Natural killer cell (primary cell): ENCODE measurements around the gene PRKAB2. TPM values are rescaled to one million over a fixed set of nuclear protein-coding genes. Genes with fewer than 3 reads are reported as not detected.
"Not testable (repeated sequence)": the region's sequence is repeated elsewhere in the genome, so short reads cannot be mapped to it uniquely, and the experiment has no call there.

Source experiments
- ATAC-seq, 3 donors: fragments of 150-1000 bp in 2 of 3; fragments of 200-7000 bp in 1 of 3; cut with Tn5 transposase; 1 replicate in 1 of 3; 2 replicates in 2 of 3; pipeline ENCODE4 v1.10.0; 2021; ENCODE audit warnings: mild to moderate bottlenecking in 2 of 3, moderate library complexity in 2 of 3
- DNase-seq, 2 donors: peaks; one replicate each; pipeline versions ENCODE4 v3.0.0 to v3.0.0-alpha.2; 2013 to 2021; ENCODE audit warnings: mixed read lengths in 1 of 2
- H3K27ac ChIP-seq: one replicate; pipeline ENCODE4 v1.5.1; 2013; ENCODE audit warnings: mild to moderate bottlenecking, low read length
- H3K27me3 ChIP-seq: one replicate; pipeline ENCODE4 v1.6.1; 2013; ENCODE audit warnings: low read length; ENCODE audit not compliant: control insufficient read depth, insufficient read depth
- H3K36me3 ChIP-seq: one replicate; pipeline ENCODE4 v1.6.1; 2013; ENCODE audit warnings: low read length; ENCODE audit not compliant: control insufficient read depth, insufficient read depth
- H3K4me1 ChIP-seq: one replicate; pipeline ENCODE4 v1.6.1; 2013; ENCODE audit warnings: low read length; ENCODE audit not compliant: control insufficient read depth, insufficient read depth
- H3K4me3 ChIP-seq: one replicate; pipeline ENCODE4 v1.5.1; 2013; ENCODE audit warnings: low read length
- H3K9me3 ChIP-seq: one replicate; pipeline ENCODE4 v1.6.1; 2013; ENCODE audit warnings: low read length; ENCODE audit not compliant: control insufficient read depth, insufficient read depth
- H3K27ac Mint-ChIP-seq, 2 donors: one replicate each; pipeline ENCODE4 v1.8.0; 2022; ENCODE audit warnings: mild to moderate bottlenecking in 2 of 2, mixed read lengths in 2 of 2, moderate library complexity in 1 of 2
- H3K27me3 Mint-ChIP-seq, 2 donors: one replicate each; pipeline ENCODE4 v1.8.0; 2022; ENCODE audit warnings: low read depth in 2 of 2, mixed read lengths in 2 of 2
- H3K36me3 Mint-ChIP-seq: one replicate; pipeline ENCODE4 v1.8.0; 2022; ENCODE audit warnings: mixed read lengths
- H3K4me1 Mint-ChIP-seq, 2 donors: one replicate each; pipeline ENCODE4 v1.8.0; 2022; ENCODE audit warnings: mixed read lengths in 2 of 2
- H3K4me3 Mint-ChIP-seq: one replicate; pipeline ENCODE4 v1.8.0; 2022; ENCODE audit warnings: mild to moderate bottlenecking, moderate library complexity, mixed read lengths
- H3K9me3 Mint-ChIP-seq, 2 donors: one replicate each; pipeline ENCODE4 v1.8.0; 2022; ENCODE audit warnings: mixed read lengths in 2 of 2
- WGBS: methylation state at CpG from one replicate; pipeline ENCODE4 v1.1.7; 2013; ENCODE audit warnings: missing lambda C conversion rate; ENCODE audit not compliant: insufficient coverage; 5-methylcytosine and 5-hydroxymethylcytosine counted together
- intact Hi-C: fragments of 100-400 bp; cut with micrococcal nuclease; formaldehyde crosslinking; loops from one replicate; pipeline ENCODE4 v1.14.2; 2022
- total RNA-seq, 4 donors: library from RNA; stranded (reverse); fragments of 120-200 nt in 1 of 4; gene quantifications; one replicate each; pipeline versions ENCODE4 v1.2.3 to v1.2.4, GENCODE V29; 2013 to 2022
- TF ChIP-seq, protein P1 (sequence below): fragments of 200-600 bp; IDR thresholded peaks from one replicate; pipeline ENCODE4 v1.8.0; 2022; ENCODE audit warnings: antibody characterized with exemption

The PRKAB2 gene
- total RNA-seq, 3 donors from 2014 or later (not counting 1 experiment from before 2014, with no cell fraction given): 15.1 to 19.1 (median 16.0) TPM

DNA sequence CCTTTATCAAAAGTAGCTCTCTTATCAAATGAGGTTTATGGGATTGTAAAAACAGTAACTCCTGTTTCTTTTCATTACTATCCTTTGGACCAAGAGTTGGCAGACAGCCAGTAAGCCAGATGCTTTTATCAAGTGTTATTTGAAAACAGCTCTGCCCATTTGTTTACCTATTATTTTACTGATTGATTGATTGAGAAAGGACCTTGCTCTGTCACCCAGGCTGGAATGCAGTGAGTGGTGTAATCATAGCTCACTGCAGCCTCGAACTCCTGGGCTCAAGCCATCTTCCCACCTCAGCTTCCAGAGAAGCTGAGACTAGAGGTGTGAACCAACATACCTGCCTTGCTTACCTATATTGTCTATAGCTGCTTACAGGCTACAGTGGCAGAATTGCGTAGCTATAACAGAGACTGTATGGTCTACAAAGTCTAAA lies 3.6 kb downstream of the PRKAB2 start:
- DNase-seq (no peak), ATAC-seq (no peak)
- H3K9me3 Mint-ChIP-seq: no peaks in the 10 kb centered on the region
- intact Hi-C loops: no loop called here
- no peak overlapping the region for H3K27ac ChIP-seq
- no peak overlapping the region for H3K27ac Mint-ChIP-seq
- H3K9me3 ChIP-seq: no peaks in the 10 kb centered on the region
- H3K4me3 Mint-ChIP-seq: no peak overlapping the region
- H3K4me3 ChIP-seq: no peak overlapping the region
- no peaks in the 10 kb centered on the region for H3K27me3 Mint-ChIP-seq
- H3K27me3 ChIP-seq: no peaks in the 10 kb centered on the region
- H3K4me1 Mint-ChIP-seq: peaks cover 23 to 38% of the 10 kb centered on the region in 2 donors
- 100% methylated on average over 2 of the region's 2 CpGs for WGBS
- no peaks in the 10 kb centered on the region for H3K36me3 Mint-ChIP-seq
- TF ChIP-seq, protein P1, sequence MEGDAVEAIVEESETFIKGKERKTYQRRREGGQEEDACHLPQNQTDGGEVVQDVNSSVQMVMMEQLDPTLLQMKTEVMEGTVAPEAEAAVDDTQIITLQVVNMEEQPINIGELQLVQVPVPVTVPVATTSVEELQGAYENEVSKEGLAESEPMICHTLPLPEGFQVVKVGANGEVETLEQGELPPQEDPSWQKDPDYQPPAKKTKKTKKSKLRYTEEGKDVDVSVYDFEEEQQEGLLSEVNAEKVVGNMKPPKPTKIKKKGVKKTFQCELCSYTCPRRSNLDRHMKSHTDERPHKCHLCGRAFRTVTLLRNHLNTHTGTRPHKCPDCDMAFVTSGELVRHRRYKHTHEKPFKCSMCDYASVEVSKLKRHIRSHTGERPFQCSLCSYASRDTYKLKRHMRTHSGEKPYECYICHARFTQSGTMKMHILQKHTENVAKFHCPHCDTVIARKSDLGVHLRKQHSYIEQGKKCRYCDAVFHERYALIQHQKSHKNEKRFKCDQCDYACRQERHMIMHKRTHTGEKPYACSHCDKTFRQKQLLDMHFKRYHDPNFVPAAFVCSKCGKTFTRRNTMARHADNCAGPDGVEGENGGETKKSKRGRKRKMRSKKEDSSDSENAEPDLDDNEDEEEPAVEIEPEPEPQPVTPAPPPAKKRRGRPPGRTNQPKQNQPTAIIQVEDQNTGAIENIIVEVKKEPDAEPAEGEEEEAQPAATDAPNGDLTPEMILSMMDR: no peak
- H3K4me1 ChIP-seq: peaks cover 16% of the 10 kb centered on the region
- peaks cover 21% of the 10 kb centered on the region for H3K36me3 ChIP-seq

DNA sequence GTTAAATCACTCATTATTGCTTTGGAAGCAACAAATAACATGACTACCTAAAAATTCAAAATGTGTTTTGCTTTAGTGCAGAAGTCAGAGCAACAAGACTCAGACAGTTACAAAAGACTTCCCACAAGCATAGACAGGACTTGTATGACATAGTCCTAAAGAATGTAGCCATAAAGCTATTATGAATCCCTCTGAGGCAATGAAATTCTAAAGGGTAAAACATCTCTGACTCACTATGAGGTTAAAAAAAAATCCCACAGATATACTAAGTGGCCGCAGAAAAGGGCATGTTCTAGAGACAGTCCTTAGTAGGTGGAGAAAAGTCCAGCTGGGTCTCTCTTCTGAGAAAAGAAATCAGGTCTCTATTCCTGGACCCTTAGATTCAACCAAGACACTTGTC lies 4.9 kb downstream of the PRKAB2 start:
- no peak for ATAC-seq

DNA sequence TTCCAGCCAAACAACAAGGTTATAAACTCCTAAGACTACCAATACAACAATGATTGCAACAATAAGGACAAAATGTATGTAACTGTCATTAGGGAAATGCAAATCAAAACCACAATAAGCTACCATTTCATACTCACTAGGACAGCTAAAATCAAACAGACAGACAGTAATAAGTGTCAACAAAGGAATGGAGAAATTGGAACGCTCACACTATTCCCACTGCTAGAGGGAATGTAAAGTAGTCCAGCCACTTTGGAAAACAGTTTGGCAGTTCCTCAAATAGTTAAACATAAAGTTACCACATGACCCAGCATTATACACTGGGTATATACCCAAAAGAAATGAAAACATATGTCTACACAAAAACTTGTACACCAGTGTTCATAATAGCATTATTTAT lies 9.3 kb downstream of the PRKAB2 start:
- peaks cover 68% of the 10 kb centered on the region for H3K36me3 ChIP-seq
- no peaks in the 10 kb centered on the region for H3K27me3 ChIP-seq
- no peak overlapping the region for H3K27ac ChIP-seq
- DNase-seq: no peak
- Mint-ChIP-seq H3K27ac (no peak overlapping the region), H3K36me3 (peaks cover 22% of the 10 kb centered on the region), H3K27me3 (no peaks in the 10 kb centered on the region), H3K9me3 (no peaks in the 10 kb centered on the region), H3K4me1 (peaks cover 0 to 10% of the 10 kb centered on the region in 2 donors), H3K4me3 (no peak overlapping the region)
- no peak overlapping the region for H3K4me3 ChIP-seq
- TF ChIP-seq, protein P1: no peak
- no peaks in the 10 kb centered on the region for H3K4me1 ChIP-seq
- intact Hi-C loops: no loop called here
- no peak for ATAC-seq
- 100% methylated on average over 1 of the region's 1 CpG for WGBS
- no peaks in the 10 kb centered on the region for H3K9me3 ChIP-seq

More for the DNA sequence above, 4.9 kb downstream of the PRKAB2 start:
- no peaks in the 10 kb centered on the region for H3K27me3 ChIP-seq
- peaks cover 26% of the 10 kb centered on the region for H3K36me3 ChIP-seq
- no CpG with 5 or more reads among the region's 1 CpG for WGBS
- peaks cover 12 to 27% of the 10 kb centered on the region in 2 donors for H3K4me1 Mint-ChIP-seq
- no peaks in the 10 kb centered on the region for H3K36me3 Mint-ChIP-seq
- no peak overlapping the region for H3K27ac ChIP-seq
- no peak overlapping the region for H3K27ac Mint-ChIP-seq
- intact Hi-C loops: no loop called here
- H3K9me3 Mint-ChIP-seq: no peaks in the 10 kb centered on the region
- H3K4me3 ChIP-seq: no peak overlapping the region
- H3K9me3 ChIP-seq: no peaks in the 10 kb centered on the region
- H3K4me3 Mint-ChIP-seq: no peak overlapping the region
- no peaks in the 10 kb centered on the region for H3K27me3 Mint-ChIP-seq
- peaks cover 10% of the 10 kb centered on the region for H3K4me1 ChIP-seq
- TF ChIP-seq, protein P1: no peak
- DNase-seq: no peak

DNA sequence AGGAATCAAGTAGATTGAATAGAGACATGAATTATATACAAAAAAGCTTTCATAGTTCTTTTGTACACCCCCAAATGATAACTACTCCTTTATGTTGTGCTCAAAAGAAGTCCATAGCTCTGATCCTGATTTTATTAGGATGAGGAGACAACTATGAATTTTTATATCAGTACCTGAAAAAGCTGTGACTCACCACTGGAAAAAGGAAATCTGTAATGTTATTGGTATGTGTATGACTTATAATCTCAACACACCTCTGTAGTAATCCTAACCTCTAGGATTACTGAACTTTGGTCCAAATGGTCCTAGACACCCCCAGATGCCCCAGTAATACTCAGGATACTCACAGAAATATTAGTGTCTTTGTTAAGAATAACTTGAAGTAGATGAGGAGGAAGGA lies 10.2 kb downstream of the PRKAB2 start:
- Histone ChIP-seq H3K4me3 (no peak overlapping the region), H3K9me3 (no peaks in the 10 kb centered on the region), H3K27me3 (no peaks in the 10 kb centered on the region), H3K27ac (no peak overlapping the region), H3K4me1 (no peaks in the 10 kb centered on the region), H3K36me3 (peaks cover 68% of the 10 kb centered on the region)
- H3K4me3 Mint-ChIP-seq: no peak overlapping the region
- no peaks in the 10 kb centered on the region for H3K9me3 Mint-ChIP-seq
- ATAC-seq (no peak), DNase-seq (no peak)
- TF ChIP-seq, protein P1: no peak
- intact Hi-C loops: no loop called here
- no peaks in the 10 kb centered on the region for H3K27me3 Mint-ChIP-seq
- H3K36me3 Mint-ChIP-seq: peaks cover 31% of the 10 kb centered on the region
- no peak overlapping the region for H3K27ac Mint-ChIP-seq
- H3K4me1 Mint-ChIP-seq: peaks cover 0 to 10% of the 10 kb centered on the region in 2 donors

DNA sequence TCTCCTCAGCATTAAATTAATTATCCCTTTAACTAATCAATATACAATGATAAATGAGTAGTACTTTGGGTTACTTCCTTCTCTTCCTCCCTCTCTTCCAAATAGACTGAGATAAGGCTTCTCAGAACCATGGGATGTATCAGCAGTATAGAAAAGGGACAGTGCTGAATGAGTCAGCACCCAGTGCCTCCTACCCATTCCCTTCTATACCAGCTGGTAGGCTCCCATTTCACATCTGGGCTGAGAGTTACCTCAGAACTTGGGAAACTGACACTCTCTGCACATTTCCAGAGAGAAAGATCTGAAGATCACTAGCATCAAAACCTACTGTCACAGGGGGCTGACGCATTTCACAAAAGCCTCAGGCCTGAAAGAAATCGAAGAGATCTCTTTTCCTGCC lies 15.2 kb downstream of the PRKAB2 start:
- H3K36me3 ChIP-seq: peaks cover 56% of the 10 kb centered on the region
- H3K27ac Mint-ChIP-seq, H3K4me3 Mint-ChIP-seq, intact Hi-C loops, H3K27me3 Mint-ChIP-seq, ATAC-seq, H3K4me3 ChIP-seq, H3K4me1 Mint-ChIP-seq, DNase-seq, H3K27me3 ChIP-seq, H3K9me3 ChIP-seq, H3K27ac ChIP-seq, H3K4me1 ChIP-seq, H3K9me3 Mint-ChIP-seq: not testable (repeated sequence)
- no CpG with 5 or more reads among the region's 2 CpGs for WGBS
- H3K36me3 Mint-ChIP-seq: peaks cover 41% of the 10 kb centered on the region
